SK-MEL-5 (cell line): ENCODE results near the gene FBP1. TPM values are rescaled to one million over a fixed set of nuclear protein-coding genes. Genes with fewer than 3 reads are reported as not detected.
"Not testable (repeated sequence)": the region's sequence is repeated elsewhere in the genome, so short reads cannot be mapped to it uniquely, and the experiment has no call there.

ENCODE experiments used
- DNase-seq: peaks from one replicate; pipeline ENCODE4 v3.0.0-alpha.2; 2016; ENCODE audit warnings: low read depth, low spot score
- in situ Hi-C: cut with HindIII; loops from 2 replicates; pipeline ENCODE4 v1.10.0; 2016; ENCODE audit warnings: low sequenced_read_pairs, high pct_unique_total_duplicates, low pct_unique_long_range_greater_than_20kb
- total RNA-seq: library from RNA; depleted of rRNA; stranded (reverse); fragments of >200 nt; shearing (Covaris generic); gene quantifications from 2 replicates; pipeline ENCODE4 v1.2.3, GENCODE V29; 2014

FBP1 gene
- total RNA-seq, 1 experiment from 2014 or later: 0.71 TPM

- in situ Hi-C loops: no loop called here
- no peak for DNase-seq
Observed at GRCh38 chr9:94599102-94599501, 40.2 kb downstream of the FBP1 start.

- DNase-seq: no peak
- in situ Hi-C loops: no loop called here
Observed at GRCh38 chr9:94593459-94594345, 45.6 kb downstream of the FBP1 start, which contains the start of gene FBP2. Gene FBP2, minus strand, starts transcription at chr9:94593824. Its CDS starts 98 bp downstream, at chr9:94593726.

DNA sequence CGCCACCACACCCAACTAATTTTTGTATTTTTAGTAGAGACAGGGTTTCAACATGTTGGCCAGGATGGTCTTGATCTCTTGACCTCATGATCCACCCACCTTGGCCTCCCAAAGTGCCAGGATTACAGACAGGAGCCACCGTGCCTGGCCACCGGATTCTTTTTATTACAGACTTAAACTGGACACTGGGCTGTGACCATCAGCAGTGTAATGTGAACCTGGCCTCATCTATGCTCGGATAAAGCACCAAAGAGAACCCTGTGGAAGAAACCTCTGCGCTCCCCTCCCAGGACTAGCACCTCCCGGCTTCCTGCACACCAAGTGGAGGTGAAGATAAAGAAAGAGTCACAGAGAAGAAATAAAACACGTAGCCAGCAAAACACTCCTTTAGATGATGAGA is 46.6 kb downstream of the FBP1 start:
- in situ Hi-C loops, DNase-seq: not testable (repeated sequence)

DNA sequence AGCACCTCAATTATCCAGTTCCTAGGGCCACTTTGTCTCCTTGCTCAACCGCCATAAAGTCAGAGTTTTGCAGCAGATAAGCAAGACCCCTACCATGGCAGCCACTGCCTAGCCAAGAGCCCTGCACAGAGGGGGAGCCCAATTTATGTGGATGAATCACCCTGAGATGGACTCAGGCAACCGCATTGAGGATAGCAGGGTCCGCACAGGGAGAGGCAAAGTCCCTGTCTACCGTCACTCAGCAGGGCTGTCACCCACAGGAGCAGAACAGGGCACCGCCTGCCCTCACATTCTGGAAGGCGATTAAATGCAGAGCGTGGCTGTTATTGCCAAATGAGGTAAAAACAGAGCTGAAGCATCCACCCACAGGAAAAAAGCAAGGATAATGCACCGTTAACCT is 47.4 kb downstream of the FBP1 start:
- in situ Hi-C loops: no loop called here
- no peak for DNase-seq

GRCh38 chr9:94591046-94591545 is 48.2 kb downstream of the FBP1 start:
- in situ Hi-C loops, DNase-seq: not testable (repeated sequence)

DNA sequence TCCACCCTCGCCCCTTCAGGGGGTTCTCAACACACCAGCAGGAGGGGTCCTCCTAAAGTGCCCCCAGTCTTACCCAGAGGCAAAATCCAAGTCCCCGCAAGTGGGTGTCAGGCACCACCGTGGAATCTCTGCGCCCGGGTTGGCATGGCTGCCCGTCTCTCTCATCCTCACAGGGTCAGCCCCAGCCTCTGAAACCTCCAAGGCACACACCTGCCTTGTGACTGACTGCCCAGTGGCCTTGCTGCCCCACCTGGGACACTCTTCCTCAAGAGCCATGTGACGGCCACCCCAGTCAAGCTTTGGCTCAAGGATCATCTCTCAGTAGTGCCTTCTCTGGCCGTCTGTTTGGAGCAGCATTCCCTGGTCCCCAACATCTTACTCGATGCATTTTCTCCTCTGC is 50.6 kb downstream of the FBP1 start:
- DNase-seq: no peak

GRCh38 chr9:94586814-94587213 is 52.5 kb downstream of the FBP1 start:
- in situ Hi-C loops: no loop called here
- DNase-seq: no peak

More for the DNA sequence above, 50.6 kb downstream of the FBP1 start:
- in situ Hi-C loops: no loop called here

DNA sequence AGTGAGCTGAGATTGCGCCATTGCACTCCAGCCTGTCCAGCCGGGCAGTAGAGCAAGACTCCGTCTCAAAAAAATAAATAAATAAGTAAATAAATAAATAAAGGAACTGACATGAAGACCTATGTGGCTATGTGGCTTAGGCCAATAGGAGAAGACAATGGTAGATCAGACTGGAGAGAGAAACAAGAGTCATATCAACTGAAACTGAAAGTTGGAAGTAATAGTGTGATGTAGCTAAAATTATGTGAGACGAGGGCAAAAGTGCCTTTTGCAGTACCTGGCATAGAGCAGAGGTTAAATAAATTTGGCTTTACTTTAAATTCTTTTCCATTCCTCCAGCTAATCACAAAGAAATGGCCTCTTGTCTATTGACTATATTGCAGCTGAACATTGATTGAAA is 53.0 kb downstream of the FBP1 start:
- in situ Hi-C loops: no loop called here
- DNase-seq: no peak

- no peak for DNase-seq
- in situ Hi-C loops: no loop called here
Observed at GRCh38 chr9:94584555-94584954, 54.8 kb downstream of the FBP1 start.

- in situ Hi-C loops: no loop called here
Observed at GRCh38 chr9:94581728-94582127, 57.6 kb downstream of the FBP1 start.

GRCh38 chr9:94577571-94577970 is 61.7 kb downstream of the FBP1 start:
- in situ Hi-C loops: no loop called here
- DNase-seq: no peak

More at GRCh38 chr9:94581728-94582127, 57.6 kb downstream of the FBP1 start:
- DNase-seq: no peak

- in situ Hi-C loops: no loop called here
- DNase-seq: no peak
Observed at GRCh38 chr9:94577036-94577435, 62.3 kb downstream of the FBP1 start.

- DNase-seq: no peak
- in situ Hi-C loops: no loop called here
Observed at GRCh38 chr9:94576131-94576530, 63.2 kb downstream of the FBP1 start.

GRCh38 chr9:94568972-94569712 is 70.2 kb downstream of the FBP1 start:
- DNase-seq: no peak
- in situ Hi-C loops: no loop called here

DNA sequence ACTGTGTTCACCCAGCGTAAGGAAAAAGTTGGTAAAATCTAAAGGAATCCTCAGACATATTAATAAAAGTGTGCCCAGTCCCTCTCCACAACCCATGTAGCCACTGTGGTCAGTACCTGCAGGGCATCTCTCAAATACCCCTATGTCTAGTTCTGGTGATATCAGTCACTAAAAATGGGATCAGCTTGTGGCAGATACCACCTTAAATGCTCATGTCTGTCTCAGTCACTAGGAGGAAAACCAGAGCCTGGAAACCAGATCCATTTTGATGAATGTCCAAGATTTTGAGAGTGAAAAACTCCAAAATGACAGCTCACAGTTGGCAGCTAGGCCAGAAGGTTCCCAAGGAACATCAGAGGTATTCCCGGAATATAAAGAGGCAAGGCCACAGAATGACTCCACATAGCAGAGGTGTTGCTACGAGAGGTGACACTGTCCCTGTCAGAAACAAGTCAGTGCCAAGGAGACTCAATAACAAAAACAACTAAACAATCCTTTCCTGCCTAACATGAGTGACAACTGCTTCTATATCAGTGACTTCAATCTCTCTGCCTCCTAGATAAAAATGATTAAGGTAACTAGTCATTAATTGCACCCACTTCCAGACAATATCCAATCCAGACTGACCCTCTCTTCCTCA is 70.9 kb downstream of the FBP1 start:
- DNase-seq: no peak
- in situ Hi-C loops: no loop called here

GRCh38 chr9:94567271-94567670 is 72.0 kb downstream of the FBP1 start:
- in situ Hi-C loops: no loop called here
- DNase-seq: no peak

GRCh38 chr9:94566550-94566949 is 72.8 kb downstream of the FBP1 start:
- in situ Hi-C loops: no loop called here
- DNase-seq: no peak

- DNase-seq, in situ Hi-C loops: not testable (repeated sequence)
Observed at GRCh38 chr9:94564279-94564678, 75.0 kb downstream of the FBP1 start.
